Stomach (tissue), 4 donors: ENCODE measurements around the gene KIAA1217.

ENCODE experiments used
- POLR2A ChIP-seq, 4 donors: fragments of 450-650 bp; IDR thresholded peaks; one replicate each; pipeline ENCODE4 v1.6.1; 2016; ENCODE audit warnings: antibody characterized with exemption in 4 of 4, control low read depth in 2 of 4, mild to moderate bottlenecking in 1 of 4, moderate library complexity in 1 of 4
- TF ChIP-seq, protein P1 (sequence below), 7 experiments: fragments of 450-650 bp in 4 of 7; fragments of 200-600 bp in 3 of 7; sonication (generic) in 3 of 7; IDR thresholded peaks; one replicate each; pipeline ENCODE4 v1.5.1; 2016 to 2019; ENCODE audit warnings: antibody characterized with exemption in 7 of 7, control low read depth in 2 of 7, mild to moderate bottlenecking in 1 of 7

- TF ChIP-seq, protein P1, sequence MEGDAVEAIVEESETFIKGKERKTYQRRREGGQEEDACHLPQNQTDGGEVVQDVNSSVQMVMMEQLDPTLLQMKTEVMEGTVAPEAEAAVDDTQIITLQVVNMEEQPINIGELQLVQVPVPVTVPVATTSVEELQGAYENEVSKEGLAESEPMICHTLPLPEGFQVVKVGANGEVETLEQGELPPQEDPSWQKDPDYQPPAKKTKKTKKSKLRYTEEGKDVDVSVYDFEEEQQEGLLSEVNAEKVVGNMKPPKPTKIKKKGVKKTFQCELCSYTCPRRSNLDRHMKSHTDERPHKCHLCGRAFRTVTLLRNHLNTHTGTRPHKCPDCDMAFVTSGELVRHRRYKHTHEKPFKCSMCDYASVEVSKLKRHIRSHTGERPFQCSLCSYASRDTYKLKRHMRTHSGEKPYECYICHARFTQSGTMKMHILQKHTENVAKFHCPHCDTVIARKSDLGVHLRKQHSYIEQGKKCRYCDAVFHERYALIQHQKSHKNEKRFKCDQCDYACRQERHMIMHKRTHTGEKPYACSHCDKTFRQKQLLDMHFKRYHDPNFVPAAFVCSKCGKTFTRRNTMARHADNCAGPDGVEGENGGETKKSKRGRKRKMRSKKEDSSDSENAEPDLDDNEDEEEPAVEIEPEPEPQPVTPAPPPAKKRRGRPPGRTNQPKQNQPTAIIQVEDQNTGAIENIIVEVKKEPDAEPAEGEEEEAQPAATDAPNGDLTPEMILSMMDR (IDR thresholded peaks at IDR 0.05) = no peak
- no peak for TF ChIP-seq POLR2A (IDR thresholded peaks at IDR 0.05)
Observed at GRCh38 chr10:24344279-24344678, 135.3 kb downstream of the KIAA1217 start.
